ENCODE data around the gene TBCE.
"Not testable (repeated sequence)": the region's sequence is repeated elsewhere in the genome, so short reads cannot be mapped to it uniquely, and the experiment has no call there.

TBCE gene

GRCh38 chr1:235375919-235376605 lies 8.8 kb downstream of the TBCE start:
- no peak overlapping the region for H3K4me3 ChIP-seq (ENCODE audit: low read length)

GRCh38 chr1:235378134-235378735 lies 11.0 kb downstream of the TBCE start:
- DNase-seq (ENCODE audit: low read depth) = not testable (repeated sequence)

More at GRCh38 chr1:235375919-235376605, 8.8 kb downstream of the TBCE start:
- TF ChIP-seq CTCF (IDR thresholded peaks at IDR 0.05; ENCODE audit: insufficient read depth, low read depth, low read length, missing control alignments) = no peak
- DNase-seq (ENCODE audit: low read depth) = no peak

GRCh38 chr1:235381955-235382739 lies 14.9 kb downstream of the TBCE start:
- H3K4me3 ChIP-seq (ENCODE audit: low read length) = not testable (repeated sequence)

More at GRCh38 chr1:235378134-235378735, 11.0 kb downstream of the TBCE start:
- H3K4me3 ChIP-seq (ENCODE audit: low read length) = not testable (repeated sequence)

GRCh38 chr1:235385633-235386032 lies 18.4 kb downstream of the TBCE start:
- not testable (repeated sequence) for H3K4me3 ChIP-seq (ENCODE audit: low read length); DNase-seq (ENCODE audit: low read depth)

More at GRCh38 chr1:235381955-235382739, 14.9 kb downstream of the TBCE start:
- DNase-seq (ENCODE audit: low read depth) = not testable (repeated sequence)

GRCh38 chr1:235391874-235392273 lies 24.6 kb downstream of the TBCE start:
- DNase-seq (ENCODE audit: low read depth) = no peak

GRCh38 chr1:235397733-235398132 lies 30.5 kb downstream of the TBCE start:
- DNase-seq (ENCODE audit: low read depth) = peak; percentile 98
- H3K4me3 ChIP-seq (ENCODE audit: low read length) = no peak overlapping the region
- no peak for TF ChIP-seq CTCF (IDR thresholded peaks at IDR 0.05; ENCODE audit: insufficient read depth, low read depth, low read length, missing control alignments)

More at GRCh38 chr1:235391874-235392273, 24.6 kb downstream of the TBCE start:
- H3K4me3 ChIP-seq (ENCODE audit: low read length) = no peak overlapping the region
- no peak for TF ChIP-seq CTCF (IDR thresholded peaks at IDR 0.05; ENCODE audit: insufficient read depth, low read depth, low read length, missing control alignments)

- TF ChIP-seq CTCF (IDR thresholded peaks at IDR 0.05; ENCODE audit: insufficient read depth, low read depth, low read length, missing control alignments) = no peak
- DNase-seq (ENCODE audit: low read depth) = no peak
- no peak overlapping the region for H3K4me3 ChIP-seq (ENCODE audit: low read length)
Observed at GRCh38 chr1:235399661-235400060, 32.4 kb downstream of the TBCE start.

GRCh38 chr1:235401251-235401650 lies 34.0 kb downstream of the TBCE start:
- no peak for TF ChIP-seq CTCF (IDR thresholded peaks at IDR 0.05; ENCODE audit: insufficient read depth, low read depth, low read length, missing control alignments)
- no peak for DNase-seq (ENCODE audit: low read depth)
- H3K4me3 ChIP-seq (ENCODE audit: low read length) = no peak overlapping the region

Measured in epithelial cell of esophagus (primary cell).